ENCODE measurements around the gene RSPO3.

GRCh38 chr6:127134136-127134535 lies 15.7 kb downstream of the RSPO3 start:
- TF ChIP-seq POLR2A (IDR thresholded peaks at IDR 0.05; ENCODE audit: low read length) = no peak
- no peak for TF ChIP-seq GATA1 (IDR thresholded peaks at IDR 0.05; ENCODE audit: low read depth, low read length)

Measured in erythroblast (primary cell).